ENCODE data around the gene LMF1. TPM values are rescaled to one million over a fixed set of nuclear protein-coding genes. Genes with fewer than 3 reads are reported as not detected.

The LMF1 gene
- total RNA-seq, 1 donor = 29.4 TPM

- H3K4me3 ChIP-seq (ENCODE audit: low read depth, low read length) = no peak overlapping the region
- DNase-seq (ENCODE audit: low read depth) = no peak
- no peak for TF ChIP-seq CTCF (IDR thresholded peaks at IDR 0.05; ENCODE audit: insufficient read depth, low read length)
Observed at GRCh38 chr16:982145-983043, 11.6 kb upstream of the LMF1 start.

GRCh38 chr16:981695-982144, 10.9 kb upstream of the LMF1 start, which contains the start of gene SOX8:
Gene SOX8 (plus strand): TSS chr16:981770. CDS start chr16:981923, 153 bp downstream.
- no peak for TF ChIP-seq CTCF (IDR thresholded peaks at IDR 0.05; ENCODE audit: insufficient read depth, low read length)

GRCh38 chr16:980595-980854, 9.7 kb upstream of the LMF1 start:
- DNase-seq (ENCODE audit: low read depth) = no peak
- TF ChIP-seq CTCF (IDR thresholded peaks at IDR 0.05; ENCODE audit: insufficient read depth, low read length) = no peak
- H3K4me3 ChIP-seq (ENCODE audit: low read depth, low read length) = peak overlapping the region; percentile 17

More at GRCh38 chr16:981695-982144, 10.9 kb upstream of the LMF1 start, which contains the start of gene SOX8:
- DNase-seq (ENCODE audit: low read depth) = no peak
- H3K4me3 ChIP-seq (ENCODE audit: low read depth, low read length) = peak within 1 kb of the TSS; percentile 56

GRCh38 chr16:979859-980594, 9.2 kb upstream of the LMF1 start:
- no peak for TF ChIP-seq CTCF (IDR thresholded peaks at IDR 0.05; ENCODE audit: insufficient read depth, low read length)
- H3K4me3 ChIP-seq (ENCODE audit: low read depth, low read length) = peak overlapping the region; percentile 17
- no peak for DNase-seq (ENCODE audit: low read depth)

- DNase-seq (ENCODE audit: low read depth) = no peak
- no peak for TF ChIP-seq CTCF (IDR thresholded peaks at IDR 0.05; ENCODE audit: insufficient read depth, low read length)
- no peak overlapping the region for H3K4me3 ChIP-seq (ENCODE audit: low read depth, low read length)
Observed at GRCh38 chr16:979147-979546, 8.4 kb upstream of the LMF1 start.

GRCh38 chr16:978403-978802, 7.6 kb upstream of the LMF1 start:
- no peak for TF ChIP-seq CTCF (IDR thresholded peaks at IDR 0.05; ENCODE audit: insufficient read depth, low read length)
- DNase-seq (ENCODE audit: low read depth) = no peak
- H3K4me3 ChIP-seq (ENCODE audit: low read depth, low read length) = no peak overlapping the region
